Keratinocyte (primary cell): ENCODE results near the gene CD34. TPM values are rescaled to one million over a fixed set of nuclear protein-coding genes. Genes with fewer than 3 reads are reported as not detected.
A peak's percentile ranks its signal among the peaks of the same experiment; 100 is the strongest.

Experiments used
- DNase-seq: peaks from one replicate; pipeline ENCODE4 v3.0.0-alpha.2; 2011; ENCODE audit warnings: low read depth, missing footprints, low spot score
- FAIRE-seq: peaks from 2 replicates; lab custom pipeline; 2011; peaks lifted over from hg19 to GRCh38; lab: Jason Lieb, UNC
- H2AFZ ChIP-seq: 2 replicates; pipeline ENCODE4 v1.6.0; 2012; ENCODE audit warnings: low read length, control low read depth, inconsistent platforms; ENCODE audit not compliant: control insufficient read depth
- H3K27ac ChIP-seq: 2 replicates; pipeline ENCODE4 v1.5.1; 2011; ENCODE audit warnings: low read length; ENCODE audit not compliant: control insufficient read depth, insufficient read depth
- H3K27me3 ChIP-seq: 3 replicates; pipeline ENCODE4 v1.6.0; 2011; ENCODE audit warnings: low read length; ENCODE audit not compliant: control insufficient read depth, insufficient read depth; ENCODE audit errors: extremely low read depth
- H3K36me3 ChIP-seq, 2 experiments: 2 replicates in 1 of 2; 3 replicates in 1 of 2; pipeline ENCODE4 v1.5.1; 2011; ENCODE audit warnings: low read length in 2 of 2, mild to moderate bottlenecking in 1 of 2; ENCODE audit not compliant: control insufficient read depth in 2 of 2, insufficient read depth in 2 of 2; ENCODE audit errors: extremely low read depth in 1 of 2
- H3K4me1 ChIP-seq: 3 replicates; pipeline ENCODE4 v1.5.1; 2011; ENCODE audit warnings: low read length; ENCODE audit not compliant: control insufficient read depth, insufficient read depth; ENCODE audit errors: extremely low read depth
- H3K4me2 ChIP-seq: 3 replicates; pipeline ENCODE4 v1.6.0; 2011; ENCODE audit warnings: low read depth, low read length; ENCODE audit not compliant: control insufficient read depth, insufficient read depth; ENCODE audit errors: extremely low read depth
- H3K4me3 ChIP-seq, 3 experiments: fragments of 200-600 bp in 1 of 3; sonication (generic) in 1 of 3; 2 replicates in 2 of 3; 3 replicates in 1 of 3; pipeline ENCODE4 v1.5.1; 2011 to 2016; ENCODE audit warnings: low read length in 3 of 3, mild to moderate bottlenecking in 3 of 3, control low read depth in 2 of 3, inconsistent platforms in 1 of 3, low read depth in 1 of 3, mixed read lengths in 1 of 3, mixed run types in 1 of 3, moderate library complexity in 1 of 3; ENCODE audit not compliant: control insufficient read depth in 2 of 3, insufficient read depth in 2 of 3; ENCODE audit errors: extremely low read depth in 1 of 3
- H3K79me2 ChIP-seq: 2 replicates; pipeline ENCODE4 v1.6.0; 2012; ENCODE audit warnings: low read length; ENCODE audit not compliant: control insufficient read depth, insufficient read depth
- H3K9ac ChIP-seq: 3 replicates; pipeline ENCODE4 v1.6.0; 2011; ENCODE audit warnings: low read length; ENCODE audit not compliant: control insufficient read depth, insufficient read depth; ENCODE audit errors: extremely low read depth
- H3K9me1 ChIP-seq: 3 replicates; pipeline ENCODE4 v1.6.0; 2011; ENCODE audit warnings: low read length; ENCODE audit not compliant: control insufficient read depth, insufficient read depth; ENCODE audit errors: extremely low read depth
- H3K9me3 ChIP-seq: 2 replicates; pipeline ENCODE4 v1.5.1; 2012; ENCODE audit warnings: low read depth, low read length; ENCODE audit not compliant: control insufficient read depth
- H4K20me1 ChIP-seq: 3 replicates; pipeline ENCODE4 v1.6.0; 2011; ENCODE audit warnings: low read length; ENCODE audit not compliant: control insufficient read depth, insufficient read depth; ENCODE audit errors: extremely low read depth
- CTCF ChIP-seq, 3 experiments: IDR thresholded peaks in 1 of 3; conservative IDR thresholded peaks in 1 of 3; optimal IDR thresholded peaks in 1 of 3; 2 replicates in 2 of 3; 3 replicates in 1 of 3; pipeline versions ENCODE3 to v1.5.1; 2011; ENCODE audit warnings: low read length in 3 of 3, mild to moderate bottlenecking in 3 of 3, moderate library complexity in 2 of 3, control low read depth in 1 of 3, inconsistent platforms in 1 of 3; ENCODE audit not compliant: insufficient read depth in 2 of 3; ENCODE audit errors: extremely low read depth in 1 of 3
- EZH2 ChIP-seq: IDR thresholded peaks from one replicate; pipeline ENCODE4 v1.6.1; 2012; ENCODE audit warnings: inconsistent platforms, mild to moderate bottlenecking, low read length, moderate library complexity
- dilution Hi-C: fragments of 300-500 bp; cut with MboI; formaldehyde crosslinking; loops from one replicate; pipeline ENCODE4 v1.7.0; 2020; ENCODE audit warnings: low sequenced_read_pairs; ENCODE audit not compliant: extremely low pct_ligation_motif_present
- polyA minus RNA-seq, 3 experiments: library from RNA; depleted of rRNA, polyadenylated mRNA; stranded (reverse); fragments of >200 nt; gene quantifications; 1 replicate in 1 of 3; 2 replicates in 1 of 3; 3 replicates in 1 of 3; pipeline ENCODE4 v1.2.3, GENCODE V29; 2011
- polyA plus RNA-seq, 5 experiments: library from polyadenylated mRNA; depleted of rRNA in 3 of 5; stranded (reverse) in 3 of 5; stranded (forward) in 1 of 5; unstranded in 1 of 5; fragments of >200 nt; gene quantifications; 1 replicate in 1 of 5; 2 replicates in 3 of 5; 3 replicates in 1 of 5; pipeline versions ENCODE4 v1.2.1 to v1.2.3, GENCODE V29; 2011 to 2012; ENCODE audit warnings: missing spikeins in 2 of 5, low read depth in 1 of 5, low replicate concordance in 1 of 5

CD34 gene
- polyA plus RNA-seq = 0.03 TPM in 1 of 3 replicates, not detected in the others
- polyA plus RNA-seq (2011; ENCODE audit: low read depth) = not detected
- 0.05 TPM in 1 of 2 replicates, not detected in the other for polyA plus RNA-seq (2011; cell fraction: cytosol; rRNA removed)
- polyA plus RNA-seq (2011; cell fraction: nucleus; rRNA removed) = 0.05 TPM in 1 of 2 replicates, not detected in the other
- 0.07 TPM in 1 of 2 replicates, not detected in the other for polyA plus RNA-seq (2012; ENCODE audit: low replicate concordance)
- polyA minus RNA-seq = not detected in 3 replicates
- polyA minus RNA-seq (2011; cell fraction: cytosol; rRNA and poly(A)+ RNA removed) = not detected
- not detected in 2 replicates for polyA minus RNA-seq (2011; cell fraction: nucleus; rRNA and poly(A)+ RNA removed)

- H3K4me2 ChIP-seq = peak within 1 kb of the TSS; percentile 59
Observed at GRCh38 chr1:207910591-207911354, at the start of gene CD34. TSS of gene CD34 (minus strand) at chr1:207911125. CDS start at chr1:207911080, 45 bp downstream.

GRCh38 chr1:207960346-207960745 is 49.4 kb upstream of the CD34 start:
- H2AFZ ChIP-seq = no peak overlapping the region
- FAIRE-seq (no peak), DNase-seq (no peak)
- H3K79me2 ChIP-seq = no peaks in the 10 kb centered on the region
- H3K9ac ChIP-seq = no peak overlapping the region
- no peak overlapping the region for H3K4me2 ChIP-seq
- H3K4me3 ChIP-seq = no peak overlapping the region
- H4K20me1 ChIP-seq = no peaks in the 10 kb centered on the region
- TF ChIP-seq CTCF (optimal IDR thresholded peaks at IDR 0.05 in 1 of 3, IDR thresholded peaks at IDR 0.05 in 1 of 3, conservative IDR thresholded peaks at IDR 0.05 in 1 of 3; ENCODE audit: extremely low read depth in 1 of 3, insufficient read depth in 2 of 3, low read length in 3 of 3) = no peak
- TF ChIP-seq EZH2 = no peak
- peaks cover 13% of the 10 kb centered on the region for H3K27me3 ChIP-seq
- no peaks in the 10 kb centered on the region for H3K36me3 ChIP-seq
- no peaks in the 10 kb centered on the region for H3K9me1 ChIP-seq
- H3K4me1 ChIP-seq = peaks cover 28% of the 10 kb centered on the region
- H3K9me3 ChIP-seq = no peaks in the 10 kb centered on the region
- dilution Hi-C loops = no loop called here
- no peak overlapping the region for H3K27ac ChIP-seq

More at GRCh38 chr1:207910591-207911354, at the start of gene CD34:
- Histone ChIP-seq H3K27ac (no peak within 1 kb of the TSS), H3K79me2 (no peaks in the 10 kb centered on the region), H4K20me1 (no peaks in the 10 kb centered on the region), H3K27me3 (peaks cover 17% of the 10 kb centered on the region), H3K9me3 (no peaks in the 10 kb centered on the region), H3K9ac (no peak within 1 kb of the TSS), H3K36me3 (no peaks in the 10 kb centered on the region), H3K4me3 (peak within 1 kb of the TSS in 2 of 3 experiments; percentile 12 to 14), H3K9me1 (no peaks in the 10 kb centered on the region), H2AFZ (peak within 1 kb of the TSS; percentile 45), H3K4me1 (peaks cover 17% of the 10 kb centered on the region)
- no peak for DNase-seq
- TF ChIP-seq EZH2 (peak; percentile 38), CTCF (optimal IDR thresholded peaks at IDR 0.05 in 1 of 3, IDR thresholded peaks at IDR 0.05 in 1 of 3, conservative IDR thresholded peaks at IDR 0.05 in 1 of 3; ENCODE audit: extremely low read depth in 1 of 3, insufficient read depth in 2 of 3, low read length in 3 of 3) (no peak)
- no peak for FAIRE-seq
- dilution Hi-C loops = no loop called here
